OCI-LY7 (cell line): ENCODE measurements around the gene JAK1. TPM values are rescaled to one million over a fixed set of nuclear protein-coding genes. Genes with fewer than 3 reads are reported as not detected.
A peak's percentile ranks its signal among the peaks of the same experiment; 100 is the strongest.

ENCODE experiments used
- BruUV-seq: library from RNA; stranded (reverse); fragments of 400-500 nt; replicated peaks from 2 replicates; lab custom pipeline; 2021; lab: Mats Ljungman, UMichigan
- CTCF ChIA-PET: fragments of 300-600 bp; sonication (Branson Sonifier 250); formaldehyde crosslinking; loops from one replicate; lab custom pipeline; 2022; ENCODE audit warnings: antibody characterized with exemption; ENCODE audit not compliant: unreplicated experiment; lab: Charles Lee
- POLR2A ChIA-PET: fragments of 300-600 bp; sonication (Branson Sonifier 250); formaldehyde crosslinking; loops from one replicate; lab custom pipeline; 2022; ENCODE audit warnings: antibody characterized with exemption; lab: Charles Lee
- DNase-seq: peaks from one replicate; pipeline ENCODE4 v3.0.0-alpha.2; 2015; ENCODE audit warnings: low spot score
- H2AFZ ChIP-seq: fragments of 200-600 bp; sonication (generic), shearing (Covaris generic); 2 replicates; pipeline ENCODE4 v1.6.1; 2014; ENCODE audit warnings: mild to moderate bottlenecking, antibody characterized with exemption, low read length, moderate library complexity
- H3K27ac ChIP-seq: fragments of 200-600 bp; sonication (generic); 2 replicates; pipeline ENCODE4 v1.5.1; 2014; ENCODE audit warnings: mixed run types, low read depth, mild to moderate bottlenecking, moderate library complexity, low read length, inconsistent platforms; ENCODE audit not compliant: poor library complexity, severe bottlenecking
- H3K36me3 ChIP-seq: fragments of 200-600 bp; sonication (generic); 2 replicates; pipeline ENCODE4 v1.6.1; 2014; ENCODE audit warnings: mild to moderate bottlenecking, antibody characterized with exemption, low read length, moderate library complexity, mixed read lengths; ENCODE audit not compliant: insufficient read depth
- H3K4me1 ChIP-seq: fragments of 200-600 bp; sonication (generic); 2 replicates; pipeline ENCODE4 v1.5.1; 2014; ENCODE audit warnings: mild to moderate bottlenecking, low read length; ENCODE audit not compliant: insufficient read depth, poor library complexity, severe bottlenecking
- H3K4me2 ChIP-seq: fragments of 200-600 bp; sonication (generic); 2 replicates; pipeline ENCODE4 v1.6.1; 2014; ENCODE audit warnings: mild to moderate bottlenecking, low read length
- H3K4me3 ChIP-seq: fragments of 200-600 bp; sonication (generic); 2 replicates; pipeline ENCODE4 v1.5.1; 2014; ENCODE audit warnings: mild to moderate bottlenecking, low read depth, low read length; ENCODE audit not compliant: poor library complexity, severe bottlenecking
- H3K79me2 ChIP-seq: fragments of 200-600 bp; sonication (generic); 2 replicates; pipeline ENCODE4 v1.6.1; 2016; ENCODE audit warnings: low read depth, mild to moderate bottlenecking, low read length, moderate library complexity, mixed read lengths; ENCODE audit not compliant: insufficient read depth
- H3K9me2 ChIP-seq: fragments of 200-600 bp; sonication (generic); 2 replicates; pipeline ENCODE4 v1.6.1; 2016; ENCODE audit warnings: mild to moderate bottlenecking, low read length, mixed read lengths; ENCODE audit not compliant: insufficient read depth
- H3K9me3 ChIP-seq: fragments of 200-600 bp; sonication (generic); 2 replicates; pipeline ENCODE4 v1.6.1; 2014; ENCODE audit warnings: mild to moderate bottlenecking, mixed run types, low read length, mixed read lengths
- H4K20me1 ChIP-seq: fragments of 200-600 bp; sonication (generic); 2 replicates; pipeline ENCODE4 v1.6.1; 2014; ENCODE audit warnings: mild to moderate bottlenecking, antibody characterized with exemption, low read length, moderate library complexity, mixed read lengths; ENCODE audit not compliant: insufficient read depth
- CTCF ChIP-seq: fragments of 200-600 bp; sonication (generic); conservative IDR thresholded peaks from 2 replicates; pipeline ENCODE4 v1.5.1; 2014; ENCODE audit warnings: mild to moderate bottlenecking, antibody characterized with exemption, low read length, moderate library complexity, mixed read lengths
- EZH2phosphoT487 ChIP-seq: fragments of 200-600 bp; sonication (generic); IDR thresholded peaks from 2 replicates; pipeline ENCODE4 v1.6.1; 2018; ENCODE audit warnings: low read depth, borderline replicate concordance, mild to moderate bottlenecking, mixed run types, antibody characterized with exemption, low read length, moderate library complexity, mixed read lengths
- intact Hi-C: fragments of 100-400 bp; cut with micrococcal nuclease; formaldehyde crosslinking; loops from one replicate; pipeline ENCODE4 v1.10.0; 2022; ENCODE audit not compliant: unreplicated experiment
- total RNA-seq, 2 experiments: library from RNA; depleted of rRNA in 1 of 2; stranded (reverse); fragments of >200 nt in 1 of 2; shearing (Covaris generic) in 1 of 2; gene quantifications; 2 replicates each; pipeline ENCODE4 v1.2.3, GENCODE V29; 2014 to 2022

Gene JAK1
- total RNA-seq, 2 experiments from 2014 or later = 72.6 to 86.8 TPM

GRCh38 chr1:64867266-64867665 is 99.1 kb downstream of the JAK1 start:
- Histone ChIP-seq H2AFZ (no peak overlapping the region), H4K20me1 (peaks cover 9% of the 10 kb centered on the region), H3K9me2 (no peaks in the 10 kb centered on the region), H3K27ac (no peak overlapping the region), H3K4me3 (no peak overlapping the region), H3K4me1 (peaks cover 35% of the 10 kb centered on the region), H3K9me3 (no peaks in the 10 kb centered on the region), H3K79me2 (peaks cover 9% of the 10 kb centered on the region; the same call in 1 of the 2 replicates), H3K36me3 (peaks cover 91% of the 10 kb centered on the region), H3K4me2 (no peak overlapping the region)
- BruUV-seq = no TSS peak
- intact Hi-C loops = no loop called here
- DNase-seq = no peak
- ChIA-PET CTCF (no interaction called here), POLR2A (interaction anchor here (1.0 to 1.1 kb wide), 3 partner anchors 100 to 177 kb away, joined by 3 read pairs; no protein-coding TSS in a partner anchor)
- no peak for TF ChIP-seq EZH2phosphoT487

DNA sequence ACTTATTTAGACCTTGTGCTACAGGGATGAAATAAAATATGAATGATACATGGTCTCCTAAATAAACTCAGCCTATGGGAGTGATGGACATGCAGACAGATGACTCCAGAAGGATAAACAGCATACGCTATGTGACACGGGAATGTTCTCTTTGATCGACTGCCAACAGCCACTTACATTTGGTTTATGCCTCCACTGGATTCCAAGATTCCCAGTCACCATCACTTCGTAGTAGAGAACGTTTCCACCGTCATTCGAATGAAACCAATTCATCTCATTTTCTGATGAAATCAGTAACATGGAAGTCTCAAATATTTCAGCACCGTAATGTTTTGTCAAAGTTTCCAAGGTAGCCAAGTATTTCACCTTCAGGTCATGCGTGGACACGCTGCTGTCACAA is 99.7 kb downstream of the JAK1 start:
- Histone ChIP-seq H3K36me3 (peaks cover 91% of the 10 kb centered on the region), H3K9me3 (no peaks in the 10 kb centered on the region), H3K79me2 (peaks cover 9% of the 10 kb centered on the region; the same call in 1 of the 2 replicates), H3K4me2 (no peak overlapping the region), H3K4me3 (no peak overlapping the region), H3K27ac (no peak overlapping the region), H3K9me2 (no peaks in the 10 kb centered on the region), H2AFZ (no peak overlapping the region), H3K4me1 (peaks cover 40% of the 10 kb centered on the region), H4K20me1 (peaks cover 14% of the 10 kb centered on the region)
- no peak for DNase-seq
- TF ChIP-seq EZH2phosphoT487 = no peak
- no peak for TF ChIP-seq CTCF
- intact Hi-C loops = no loop called here
- POLR2A ChIA-PET = interaction anchor here (0.5 to 3.7 kb wide), 5 partner anchors 9 to 177 kb away, joined by 3 to 21 read pairs (median 4); no protein-coding TSS in a partner anchor
- BruUV-seq = no TSS peak
- CTCF ChIA-PET = no interaction called here

DNA sequence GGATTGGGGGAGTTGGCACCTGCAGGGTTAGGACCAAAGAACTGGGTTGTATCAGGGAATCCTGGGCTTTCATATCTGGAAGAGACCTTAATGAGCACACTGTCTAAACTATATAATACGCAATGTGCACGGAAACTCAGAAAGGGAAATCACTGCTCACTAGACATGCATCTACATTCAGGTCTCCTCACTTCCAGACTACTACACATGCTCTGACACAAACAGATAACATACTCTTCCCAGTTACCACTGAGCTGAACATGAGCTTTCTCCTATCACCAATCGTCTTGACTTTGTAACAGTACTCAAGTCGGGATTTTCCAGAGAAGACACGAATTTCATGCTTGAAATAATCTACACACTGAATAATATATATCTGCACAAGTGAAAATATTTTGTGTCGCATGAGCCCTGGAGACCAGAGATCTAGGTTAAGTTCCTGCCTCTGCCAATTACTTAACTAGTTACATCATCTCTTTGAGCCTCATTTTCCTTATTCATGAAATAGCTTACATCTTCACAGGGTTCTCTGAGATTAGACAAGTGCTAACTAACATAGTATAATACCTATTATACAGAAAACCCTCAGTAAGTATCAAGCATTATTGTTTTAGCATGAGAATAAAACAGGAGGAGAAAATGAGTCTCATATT is 101.1 kb downstream of the JAK1 start:
- Histone ChIP-seq H3K36me3 (peaks cover 81% of the 10 kb centered on the region), H3K27ac (peak overlapping the region; percentile 80), H2AFZ (no peak overlapping the region), H3K4me1 (peaks cover 51% of the 10 kb centered on the region), H4K20me1 (peaks cover 14% of the 10 kb centered on the region), H3K79me2 (peaks cover 9% of the 10 kb centered on the region; the same call in 1 of the 2 replicates), H3K9me3 (no peaks in the 10 kb centered on the region), H3K4me2 (peak overlapping the region; percentile 82), H3K9me2 (no peaks in the 10 kb centered on the region), H3K4me3 (no peak overlapping the region)
- DNase-seq = no peak
- ChIA-PET POLR2A (interaction anchor here (0.6 to 3.7 kb wide), 5 partner anchors 10 to 1028 kb away, joined by 3 to 21 read pairs (median 6); no protein-coding TSS in a partner anchor), CTCF (interaction anchor here (0.9 to 1.1 kb wide), 2 partner anchors 95 to 97 kb away, joined by 3 read pairs; no protein-coding TSS in a partner anchor)
- BruUV-seq = no TSS peak
- TF ChIP-seq CTCF (no peak), EZH2phosphoT487 (no peak)
- intact Hi-C loops = loop anchor here (2.0 kb wide), 3 partner anchors 28 to 202 kb away; no protein-coding TSS in a partner anchor
